Measurements from ENCODE around the gene CLDN20. TPM values are rescaled to one million over a fixed set of nuclear protein-coding genes. Genes with fewer than 3 reads are reported as not detected.
"Not testable (repeated sequence)": the region's sequence is repeated elsewhere in the genome, so short reads cannot be mapped to it uniquely, and the experiment has no call there.

Gene CLDN20
- total RNA-seq, 1 donor from 2014 or later = not detected

- DNase-seq (no peak), ATAC-seq (ENCODE audit: poor library complexity) (no peak)
- intact Hi-C loops (cut with DNase I) = no loop called here
Observed at GRCh38 chr6:155290491-155290890, 26.7 kb downstream of the CLDN20 start.

GRCh38 chr6:155291291-155291690, 27.5 kb downstream of the CLDN20 start:
- intact Hi-C loops (cut with DNase I) = no loop called here
- no peak for ATAC-seq (ENCODE audit: poor library complexity)
- DNase-seq = no peak

- intact Hi-C loops (cut with DNase I) = no loop called here
Observed at GRCh38 chr6:155292711-155293110, 28.9 kb downstream of the CLDN20 start.

GRCh38 chr6:155297669-155298068, 33.9 kb downstream of the CLDN20 start:
- intact Hi-C loops (cut with DNase I) = no loop called here
- ATAC-seq (ENCODE audit: poor library complexity) (no peak), DNase-seq (no peak)

More at GRCh38 chr6:155292711-155293110, 28.9 kb downstream of the CLDN20 start:
- no peak for DNase-seq
- no peak for ATAC-seq (ENCODE audit: poor library complexity)

GRCh38 chr6:155301867-155302266, 38.1 kb downstream of the CLDN20 start:
- ATAC-seq (ENCODE audit: poor library complexity) (no peak), DNase-seq (no peak)
- intact Hi-C loops (cut with DNase I) = no loop called here

GRCh38 chr6:155303361-155303870, 39.6 kb downstream of the CLDN20 start:
- DNase-seq = no peak
- no peak for ATAC-seq (ENCODE audit: poor library complexity)
- intact Hi-C loops (cut with DNase I) = no loop called here

- no peak for ATAC-seq (ENCODE audit: poor library complexity)
- intact Hi-C loops (cut with DNase I) = no loop called here
- no peak for DNase-seq
Observed at GRCh38 chr6:155306958-155307357, 43.1 kb downstream of the CLDN20 start.

- DNase-seq = no peak
- ATAC-seq (ENCODE audit: poor library complexity) = no peak
- intact Hi-C loops (cut with DNase I) = no loop called here
Observed at GRCh38 chr6:155309150-155309549, 45.3 kb downstream of the CLDN20 start.

GRCh38 chr6:155310596-155310995, 46.8 kb downstream of the CLDN20 start:
- no peak for DNase-seq
- intact Hi-C loops (cut with DNase I) = no loop called here
- ATAC-seq (ENCODE audit: poor library complexity) = no peak

GRCh38 chr6:155311086-155311485, 47.3 kb downstream of the CLDN20 start:
- intact Hi-C loops (cut with DNase I) = no loop called here
- DNase-seq (no peak), ATAC-seq (ENCODE audit: poor library complexity) (no peak)

GRCh38 chr6:155311583-155311982, 47.8 kb downstream of the CLDN20 start:
- ATAC-seq (ENCODE audit: poor library complexity) = no peak
- intact Hi-C loops (cut with DNase I) = no loop called here

GRCh38 chr6:155312950-155313349, 49.1 kb downstream of the CLDN20 start:
- DNase-seq; ATAC-seq (ENCODE audit: poor library complexity); intact Hi-C loops (cut with DNase I): not testable (repeated sequence)

More at GRCh38 chr6:155311583-155311982, 47.8 kb downstream of the CLDN20 start:
- no peak for DNase-seq

GRCh38 chr6:155313602-155314091, 49.8 kb downstream of the CLDN20 start:
- ATAC-seq (ENCODE audit: poor library complexity) (peak; percentile 21), DNase-seq (no peak)
- intact Hi-C loops (cut with DNase I) = no loop called here

GRCh38 chr6:155314092-155314772, 50.4 kb downstream of the CLDN20 start, which contains the start of gene TFB1M:
Gene TFB1M, minus strand, starts transcription at chr6:155314484. Its CDS starts 56 bp downstream, at chr6:155314428.
- ATAC-seq (ENCODE audit: poor library complexity) = peak; percentile 98

GRCh38 chr6:155314773-155315515, 51.1 kb downstream of the CLDN20 start:
- intact Hi-C loops (cut with DNase I) = no loop called here
- ATAC-seq (ENCODE audit: poor library complexity) = peak; percentile 81
- peak; percentile 73 for DNase-seq

More at GRCh38 chr6:155314092-155314772, 50.4 kb downstream of the CLDN20 start, which contains the start of gene TFB1M:
- peak; percentile 98 for DNase-seq
- intact Hi-C loops (cut with DNase I) = no loop called here

GRCh38 chr6:155315516-155315871, 51.7 kb downstream of the CLDN20 start:
- intact Hi-C loops (cut with DNase I) = no loop called here
- DNase-seq (no peak), ATAC-seq (ENCODE audit: poor library complexity) (no peak)

GRCh38 chr6:155316419-155316818, 52.6 kb downstream of the CLDN20 start:
- intact Hi-C loops (cut with DNase I) = no loop called here
- no peak for DNase-seq
- ATAC-seq (ENCODE audit: poor library complexity) = no peak

GRCh38 chr6:155317186-155317585, 53.4 kb downstream of the CLDN20 start:
- DNase-seq (no peak), ATAC-seq (ENCODE audit: poor library complexity) (no peak)
- intact Hi-C loops (cut with DNase I) = no loop called here

- DNase-seq (no peak), ATAC-seq (ENCODE audit: poor library complexity) (no peak)
- intact Hi-C loops (cut with DNase I) = no loop called here
Observed at GRCh38 chr6:155319902-155320301, 56.1 kb downstream of the CLDN20 start.

GRCh38 chr6:155324172-155324571, 60.4 kb downstream of the CLDN20 start:
- intact Hi-C loops (cut with DNase I) = no loop called here
- no peak for ATAC-seq (ENCODE audit: poor library complexity)
- DNase-seq = no peak
